ENCODE measurements around the gene RRAGC. TPM values are rescaled to one million over a fixed set of nuclear protein-coding genes. Genes with fewer than 3 reads are reported as not detected.
"Not testable (repeated sequence)": the region's sequence is repeated elsewhere in the genome, so short reads cannot be mapped to it uniquely, and the experiment has no call there.

The RRAGC gene
- total RNA-seq, 1 experiment from 2014 or later, result 25.9 TPM

DNA sequence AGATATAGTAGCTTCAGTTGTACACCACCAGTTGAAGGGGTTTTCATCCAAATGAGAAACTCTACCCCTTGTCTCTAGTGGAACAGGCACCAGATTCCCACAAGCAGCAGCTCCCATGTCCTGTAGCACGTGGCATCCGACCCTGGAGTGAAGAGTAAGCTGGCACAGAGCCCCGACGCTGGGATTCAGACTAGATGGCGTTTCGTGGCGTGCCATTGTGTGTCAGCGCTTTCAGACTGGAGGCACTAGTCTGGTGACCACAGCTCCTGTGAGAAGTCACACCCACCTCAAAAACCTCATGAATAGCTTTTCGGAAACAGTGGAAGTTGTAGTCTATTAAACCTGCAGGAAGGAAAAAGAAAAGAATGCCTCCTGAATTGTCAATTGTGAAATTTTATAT, 20.2 kb downstream of the RRAGC start:
- peaks cover 26% of the 10 kb centered on the region for H3K36me3 Mint-ChIP-seq (ENCODE audit: insufficient read depth, unreplicated experiment)
- no peaks in the 10 kb centered on the region for H3K9me3 Mint-ChIP-seq (ENCODE audit: low read depth, unreplicated experiment)
- no TSS peak for BruUV-seq (replicated peaks)
- TF ChIP-seq, protein P1, sequence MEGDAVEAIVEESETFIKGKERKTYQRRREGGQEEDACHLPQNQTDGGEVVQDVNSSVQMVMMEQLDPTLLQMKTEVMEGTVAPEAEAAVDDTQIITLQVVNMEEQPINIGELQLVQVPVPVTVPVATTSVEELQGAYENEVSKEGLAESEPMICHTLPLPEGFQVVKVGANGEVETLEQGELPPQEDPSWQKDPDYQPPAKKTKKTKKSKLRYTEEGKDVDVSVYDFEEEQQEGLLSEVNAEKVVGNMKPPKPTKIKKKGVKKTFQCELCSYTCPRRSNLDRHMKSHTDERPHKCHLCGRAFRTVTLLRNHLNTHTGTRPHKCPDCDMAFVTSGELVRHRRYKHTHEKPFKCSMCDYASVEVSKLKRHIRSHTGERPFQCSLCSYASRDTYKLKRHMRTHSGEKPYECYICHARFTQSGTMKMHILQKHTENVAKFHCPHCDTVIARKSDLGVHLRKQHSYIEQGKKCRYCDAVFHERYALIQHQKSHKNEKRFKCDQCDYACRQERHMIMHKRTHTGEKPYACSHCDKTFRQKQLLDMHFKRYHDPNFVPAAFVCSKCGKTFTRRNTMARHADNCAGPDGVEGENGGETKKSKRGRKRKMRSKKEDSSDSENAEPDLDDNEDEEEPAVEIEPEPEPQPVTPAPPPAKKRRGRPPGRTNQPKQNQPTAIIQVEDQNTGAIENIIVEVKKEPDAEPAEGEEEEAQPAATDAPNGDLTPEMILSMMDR (IDR thresholded peaks at IDR 0.05; ENCODE audit: unreplicated experiment), result no peak
- no peak overlapping the region for H3K27ac Mint-ChIP-seq (ENCODE audit: unreplicated experiment)
- H3K27me3 Mint-ChIP-seq (ENCODE audit: unreplicated experiment), result no peaks in the 10 kb centered on the region
- H3K4me3 Mint-ChIP-seq (ENCODE audit: low read depth, unreplicated experiment), result no peak overlapping the region
- CTCF ChIA-PET, result interaction anchor here (1.1 kb wide), 1 partner anchor 15 kb away, joined by 5 read pairs; no protein-coding TSS in a partner anchor
- intact Hi-C loops (cut with micrococcal nuclease; ENCODE audit: unreplicated experiment), result no loop called here
- no peak for DNase-seq
- H3K4me1 Mint-ChIP-seq (ENCODE audit: low read depth, unreplicated experiment), result no peaks in the 10 kb centered on the region

DNA sequence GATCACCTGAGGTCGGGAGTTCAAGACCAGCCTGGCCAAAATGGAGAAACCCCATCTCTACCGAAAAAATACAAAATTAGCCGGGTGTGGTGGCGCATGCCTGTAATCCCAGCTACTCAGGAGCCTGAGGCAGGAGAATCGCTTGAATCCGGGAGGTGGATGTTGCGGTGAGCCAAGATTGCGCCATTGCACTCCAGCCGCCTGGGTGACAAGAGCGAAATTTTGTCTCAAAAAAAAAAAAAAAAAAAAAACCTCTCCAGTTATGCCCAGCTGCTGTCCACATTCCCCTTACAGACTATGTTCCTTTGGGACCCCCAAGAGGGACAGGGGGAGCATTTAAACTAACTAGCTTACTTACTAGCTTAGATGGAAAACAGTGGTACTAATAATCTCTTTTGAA, 23.3 kb downstream of the RRAGC start:
- H3K27me3 Mint-ChIP-seq (ENCODE audit: unreplicated experiment), result peaks cover 26% of the 10 kb centered on the region
- H3K4me3 Mint-ChIP-seq (ENCODE audit: low read depth, unreplicated experiment); H3K9me3 Mint-ChIP-seq (ENCODE audit: low read depth, unreplicated experiment); H3K4me1 Mint-ChIP-seq (ENCODE audit: low read depth, unreplicated experiment); BruUV-seq (replicated peaks); H3K27ac Mint-ChIP-seq (ENCODE audit: unreplicated experiment); DNase-seq; CTCF ChIA-PET; intact Hi-C loops (cut with micrococcal nuclease; ENCODE audit: unreplicated experiment): not testable (repeated sequence)
- H3K36me3 Mint-ChIP-seq (ENCODE audit: insufficient read depth, unreplicated experiment), result peaks cover 14% of the 10 kb centered on the region

DNA sequence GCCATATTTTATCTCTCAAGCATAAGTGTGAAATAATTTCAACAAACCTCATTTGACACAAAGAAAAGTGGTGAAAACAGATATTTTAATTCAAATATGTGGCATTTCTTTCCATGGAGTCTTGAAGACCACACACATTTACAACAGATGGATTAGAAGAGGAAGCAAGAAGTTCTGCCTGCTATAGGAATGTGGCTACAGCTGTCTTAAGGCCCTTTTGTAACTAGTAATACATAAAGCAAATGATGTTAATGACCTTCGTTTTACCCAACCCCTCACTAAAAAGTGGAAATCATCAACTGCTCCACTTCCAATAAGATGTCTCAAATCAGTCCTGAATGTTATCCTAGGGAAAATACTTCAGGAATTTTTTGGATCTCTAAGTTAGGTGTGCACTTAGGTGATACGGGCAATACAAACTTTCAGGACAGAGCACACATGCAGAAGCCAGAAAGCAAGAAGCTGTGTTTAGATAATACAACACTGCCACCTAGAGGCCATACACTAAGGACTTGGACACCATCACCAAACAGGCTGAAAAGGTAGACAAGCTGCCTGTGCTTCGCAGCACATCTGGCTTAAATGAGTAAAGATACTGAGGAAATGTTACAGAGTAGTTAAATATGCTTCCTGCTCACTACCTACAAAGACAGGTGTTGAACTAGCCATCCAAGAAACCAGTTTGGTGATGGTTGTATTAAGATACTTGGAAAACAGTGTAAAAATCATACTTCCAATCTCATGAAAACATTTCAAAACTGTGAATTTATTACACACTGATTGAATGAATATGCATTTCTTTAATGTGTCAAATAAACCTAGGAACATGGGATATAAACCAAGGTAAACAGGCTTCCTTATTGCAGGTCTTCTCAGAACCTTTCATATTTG, 24.4 kb downstream of the RRAGC start:
- BruUV-seq (replicated peaks), result no TSS peak
- peaks cover 14% of the 10 kb centered on the region for H3K36me3 Mint-ChIP-seq (ENCODE audit: insufficient read depth, unreplicated experiment)
- H3K4me1 Mint-ChIP-seq (ENCODE audit: low read depth, unreplicated experiment), result no peaks in the 10 kb centered on the region
- H3K4me3 Mint-ChIP-seq (ENCODE audit: low read depth, unreplicated experiment), result no peak overlapping the region
- CTCF ChIA-PET, result interaction anchor here (0.7 to 1.5 kb wide), 7 partner anchors 15 to 809 kb away, joined by 3 to 8 read pairs (median 4); no protein-coding TSS in a partner anchor
- intact Hi-C loops (cut with micrococcal nuclease; ENCODE audit: unreplicated experiment), result loop anchor here (2.0 kb wide), 1 partner anchor 808 kb away; no protein-coding TSS in a partner anchor
- H3K27ac Mint-ChIP-seq (ENCODE audit: unreplicated experiment), result no peak overlapping the region
- H3K27me3 Mint-ChIP-seq (ENCODE audit: unreplicated experiment), result peaks cover 38% of the 10 kb centered on the region
- no peaks in the 10 kb centered on the region for H3K9me3 Mint-ChIP-seq (ENCODE audit: low read depth, unreplicated experiment)
- peak; percentile 65 for DNase-seq
- TF ChIP-seq, protein P1 (IDR thresholded peaks at IDR 0.05; ENCODE audit: unreplicated experiment), result peak; percentile 55

DNA sequence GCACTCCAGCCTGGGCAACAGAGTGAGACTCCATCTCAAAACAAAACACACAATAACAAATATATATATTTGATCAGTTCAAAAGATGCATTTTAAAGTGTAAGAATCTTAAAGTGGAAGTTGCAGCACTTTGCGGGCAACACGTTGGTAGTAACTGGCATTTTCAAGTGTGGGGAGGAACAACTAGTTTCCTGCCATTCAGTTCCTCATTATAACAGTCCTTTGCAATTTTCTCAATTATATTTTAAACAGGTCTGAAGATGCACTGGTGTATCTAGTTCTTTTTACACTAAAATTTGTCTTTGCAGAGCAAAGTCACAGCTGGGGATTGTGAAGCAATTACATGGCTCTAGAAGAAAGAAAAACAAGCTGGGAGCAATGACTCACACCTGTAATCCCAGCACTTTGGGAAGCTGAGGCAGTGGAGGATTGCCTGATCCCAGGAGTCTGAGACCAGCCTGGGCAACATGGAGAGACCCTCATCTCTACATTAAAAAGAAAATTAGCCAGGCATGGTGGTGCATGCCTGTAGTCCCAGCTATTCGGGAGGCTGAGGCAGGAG, 25.3 kb downstream of the RRAGC start:
- Mint-ChIP-seq H3K27ac (ENCODE audit: unreplicated experiment) (no peak overlapping the region), H3K27me3 (ENCODE audit: unreplicated experiment) (peaks cover 47% of the 10 kb centered on the region), H3K36me3 (ENCODE audit: insufficient read depth, unreplicated experiment) (peaks cover 11% of the 10 kb centered on the region), H3K4me1 (ENCODE audit: low read depth, unreplicated experiment) (no peaks in the 10 kb centered on the region), H3K4me3 (ENCODE audit: low read depth, unreplicated experiment) (no peak overlapping the region), H3K9me3 (ENCODE audit: low read depth, unreplicated experiment) (no peaks in the 10 kb centered on the region)
- no TSS peak for BruUV-seq (replicated peaks)
- no peak for DNase-seq
- TF ChIP-seq, protein P1 (IDR thresholded peaks at IDR 0.05; ENCODE audit: unreplicated experiment), result no peak
- intact Hi-C loops (cut with micrococcal nuclease; ENCODE audit: unreplicated experiment), result loop anchor here (2.0 kb wide), 1 partner anchor 808 kb away; no protein-coding TSS in a partner anchor
- CTCF ChIA-PET, result interaction anchor here (0.7 to 1.5 kb wide), 2 partner anchors 14 to 258 kb away, joined by 3 to 8 read pairs; no protein-coding TSS in a partner anchor

Data from Calu3 (cell line).